GM12892 (cell line): ENCODE data around the gene GPS1.

Experiments
- DNase-seq: peaks from one replicate; pipeline ENCODE4 v3.0.0; 2011; ENCODE audit not compliant: insufficient read length
- FAIRE-seq: peaks from 2 replicates; lab custom pipeline; 2011; peaks lifted over from hg19 to GRCh38; lab: Jason Lieb, UNC
- POLR2A ChIP-seq: IDR thresholded peaks from 2 replicates; pipeline ENCODE4 v1.6.1; 2011; ENCODE audit warnings: low read depth, low read length, control low read depth
- POLR2AphosphoS5 ChIP-seq: IDR thresholded peaks from 2 replicates; pipeline ENCODE4 v1.6.1; 2011; ENCODE audit warnings: low read depth, low read length, control low read depth
- TAF1 ChIP-seq: IDR thresholded peaks from 2 replicates; pipeline ENCODE4 v1.6.1; 2011; ENCODE audit warnings: low read depth, mild to moderate bottlenecking, control low read depth, low read length, borderline replicate concordance

The GPS1 gene

DNA sequence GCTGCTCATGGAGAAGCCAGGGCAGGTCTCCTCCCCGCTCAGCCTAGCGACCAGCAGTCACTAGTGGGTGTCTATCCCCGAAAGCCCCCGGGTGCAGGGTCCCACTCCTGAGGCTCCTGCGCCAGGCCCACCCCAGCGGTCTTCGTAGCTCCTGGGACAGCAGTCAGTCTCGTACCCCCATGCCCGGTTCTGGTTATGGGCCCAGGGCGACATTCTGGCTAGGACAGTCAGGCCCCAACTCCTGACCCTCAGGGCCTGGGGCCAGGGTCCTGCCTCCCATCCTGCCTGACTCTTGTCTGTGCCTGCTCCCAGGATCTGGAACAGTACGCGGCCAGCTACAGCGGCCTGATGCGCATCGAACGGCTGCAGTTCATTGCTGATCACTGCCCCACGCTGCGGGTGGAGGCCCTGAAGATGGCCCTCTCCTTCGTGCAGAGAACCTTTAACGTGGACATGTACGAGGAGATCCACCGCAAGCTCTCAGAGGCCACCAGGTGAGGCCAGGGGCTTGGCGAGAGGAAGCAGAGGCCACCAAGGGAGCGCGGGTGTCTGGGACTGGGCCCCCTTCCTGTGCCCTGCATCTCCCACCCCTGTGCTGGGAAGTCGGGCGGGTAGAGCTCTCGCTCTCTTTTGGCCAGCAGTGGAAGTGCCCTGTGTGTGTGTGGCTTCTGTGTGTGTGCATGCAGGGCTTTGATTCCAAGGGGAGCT lies 2.0 kb downstream of the GPS1 start:
- TF ChIP-seq TAF1 (no peak), POLR2A (no peak), POLR2AphosphoS5 (no peak)
- FAIRE-seq, result no peak

GRCh38 chr17:82054351-82055022 lies 2.8 kb downstream of the GPS1 start:
- FAIRE-seq (no peak), DNase-seq (no peak)
- TF ChIP-seq POLR2AphosphoS5, result no peak
- TF ChIP-seq POLR2A, result no peak
- TF ChIP-seq TAF1, result no peak

More for the DNA sequence above, 2.0 kb downstream of the GPS1 start:
- DNase-seq, result no peak

- DNase-seq (no peak), FAIRE-seq (no peak)
- TF ChIP-seq TAF1 (no peak), POLR2AphosphoS5 (no peak; the same call in none of the 2 replicates), POLR2A (no peak; the same call in 1 of the 2 replicates)
Measured at GRCh38 chr17:82055023-82055964, 3.6 kb downstream of the GPS1 start.

DNA sequence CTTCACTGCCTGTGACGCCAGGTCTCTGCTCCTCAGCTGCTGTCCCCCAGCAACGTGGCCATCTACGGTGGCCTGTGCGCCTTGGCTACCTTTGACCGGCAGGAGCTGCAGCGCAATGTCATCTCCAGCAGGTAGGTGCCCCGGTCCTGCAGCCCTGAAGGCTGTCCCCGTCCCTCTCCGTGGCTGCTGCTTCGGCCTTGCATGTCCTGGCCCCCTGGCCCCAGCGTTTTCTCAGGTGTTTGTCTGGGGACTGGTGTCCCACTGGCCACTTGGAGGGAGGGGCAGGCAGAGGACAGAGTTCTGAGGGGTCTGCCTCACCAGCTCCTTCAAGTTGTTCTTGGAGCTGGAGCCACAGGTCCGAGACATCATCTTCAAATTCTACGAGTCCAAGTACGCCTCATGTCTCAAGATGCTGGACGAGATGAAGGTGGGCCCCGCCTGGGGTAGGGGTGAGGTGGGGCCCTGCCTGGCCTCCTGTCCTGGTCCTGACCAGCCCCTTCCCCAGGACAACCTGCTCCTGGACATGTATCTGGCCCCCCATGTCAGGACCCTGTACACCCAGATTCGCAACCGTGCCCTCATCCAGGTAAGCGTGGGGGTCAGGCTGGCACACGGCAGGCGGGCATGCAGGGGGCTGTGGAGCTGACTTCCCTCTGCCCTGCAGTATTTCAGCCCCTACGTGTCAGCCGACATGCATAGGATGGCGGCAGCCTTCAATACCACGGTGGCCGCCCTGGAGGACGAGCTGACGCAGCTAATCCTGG lies 4.4 kb downstream of the GPS1 start:
- no peak for FAIRE-seq
- DNase-seq, result no peak
- TF ChIP-seq POLR2A, result peak; percentile 45; the same call in 1 of the 2 replicates
- no peak for TF ChIP-seq TAF1

GRCh38 chr17:82056729-82057621 lies 5.3 kb downstream of the GPS1 start:
- no peak for DNase-seq
- TF ChIP-seq POLR2AphosphoS5 (peak; percentile 26; the same call in 1 of the 2 replicates), POLR2A (no peak), TAF1 (no peak)
- FAIRE-seq, result no peak

DNA sequence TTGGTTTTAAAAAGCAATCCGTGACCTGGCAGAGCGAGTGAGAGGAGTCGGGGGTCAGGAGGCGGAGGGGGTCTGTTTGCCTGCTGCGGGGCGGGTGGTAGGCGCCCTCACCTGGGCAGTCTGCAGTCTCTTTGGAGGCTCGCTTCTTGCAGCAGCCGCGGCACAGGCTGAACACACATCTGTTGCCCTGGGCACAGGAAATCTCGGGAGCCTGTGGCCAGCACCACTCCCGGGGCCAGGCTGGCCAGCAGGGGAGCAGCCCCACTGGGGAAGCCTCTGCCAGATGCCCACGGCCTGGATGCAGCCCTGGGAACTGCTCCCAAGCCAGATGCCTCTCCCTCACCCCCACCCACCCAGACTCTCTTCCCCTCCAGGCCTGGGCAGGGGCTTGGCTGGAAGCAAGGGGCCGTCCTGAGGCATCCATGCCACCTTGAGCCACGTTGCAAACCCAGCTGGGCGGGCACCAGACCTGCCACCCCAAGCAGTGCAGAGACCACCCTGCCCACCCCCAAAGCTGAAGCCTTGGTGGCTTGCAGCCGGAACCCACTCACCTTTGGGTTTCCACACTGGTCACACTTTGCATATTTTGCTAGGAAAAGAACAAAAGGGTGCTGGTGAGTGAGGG lies 6.6 kb downstream of the GPS1 start:
- FAIRE-seq (no peak), DNase-seq (no peak)
- no peak for TF ChIP-seq TAF1
- no peak for TF ChIP-seq POLR2A
- TF ChIP-seq POLR2AphosphoS5, result no peak

DNA sequence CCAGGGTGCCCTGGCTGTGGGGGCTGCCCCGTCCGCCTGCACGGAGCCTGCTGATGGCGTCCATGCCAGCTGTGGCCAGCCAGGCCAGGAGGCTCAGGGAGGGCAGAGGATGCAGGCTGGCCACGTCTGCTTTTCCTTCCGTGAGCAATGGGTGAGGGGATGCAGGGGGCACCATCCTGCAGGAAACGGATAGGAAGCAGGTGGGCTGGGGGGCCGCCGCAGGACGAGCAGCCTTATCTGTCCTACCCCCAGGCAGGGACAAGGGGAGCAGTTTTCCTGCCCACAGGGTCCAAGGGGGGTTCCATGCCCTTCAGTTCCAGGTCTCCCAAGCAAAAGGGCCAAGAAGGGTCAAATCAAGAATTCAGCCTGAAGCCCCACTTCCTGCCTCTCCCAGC lies 7.2 kb downstream of the GPS1 start:
- no peak for DNase-seq
- no peak for TF ChIP-seq TAF1
- peak; percentile 17; the same call in 1 of the 2 replicates for TF ChIP-seq POLR2A
- no peak for FAIRE-seq

DNA sequence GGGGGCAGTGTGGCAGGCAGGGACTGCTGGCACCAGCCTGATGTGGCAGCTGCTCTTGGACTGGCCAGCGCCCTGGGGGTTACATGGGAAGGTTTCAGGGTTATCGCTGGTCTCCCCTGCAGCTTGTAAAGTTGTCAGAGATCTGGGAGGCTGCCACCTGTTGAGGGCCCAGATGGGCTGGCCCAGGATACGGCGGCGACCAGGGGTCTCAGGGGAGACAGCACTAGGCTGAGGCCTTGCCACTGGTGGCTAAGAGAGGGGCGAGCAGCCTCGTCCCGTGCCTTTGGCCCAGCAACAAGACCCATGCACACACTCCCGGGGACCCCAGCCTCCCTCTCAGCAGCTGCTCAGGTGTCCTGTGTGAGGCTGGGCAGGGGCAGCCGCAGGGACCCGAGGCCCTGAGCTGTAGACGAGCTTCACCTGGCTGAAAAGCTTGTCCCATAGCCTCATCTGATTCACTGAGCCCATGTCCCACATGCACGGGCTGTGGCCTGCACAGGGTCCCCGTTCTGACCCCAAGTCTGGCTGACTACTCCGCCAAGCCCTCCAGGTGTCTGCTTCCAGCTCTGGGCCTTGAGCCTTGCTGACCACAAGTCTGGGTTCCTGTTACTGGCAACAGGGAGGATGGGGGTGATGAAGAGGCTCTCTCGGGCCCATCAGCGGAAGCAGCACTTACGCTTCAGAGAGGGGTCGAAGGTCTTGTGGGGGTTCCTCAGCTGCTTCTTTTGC lies 7.7 kb downstream of the GPS1 start:
- DNase-seq (no peak), FAIRE-seq (no peak)
- TF ChIP-seq TAF1, result no peak
- TF ChIP-seq POLR2A, result 0 out of 2 replicates have a peak, but pooled peaks have one; percentile 12

- TF ChIP-seq POLR2A (no peak), TAF1 (no peak), POLR2AphosphoS5 (no peak)
- no peak for FAIRE-seq
Measured at GRCh38 chr17:82060001-82060380, 8.3 kb downstream of the GPS1 start.

More at GRCh38 chr17:82060001-82060380, 8.3 kb downstream of the GPS1 start:
- DNase-seq, result no peak
